GM13976 (cell line): Measurements from ENCODE around the gene SRCIN1.

Source experiments
- DNase-seq: peaks from one replicate; pipeline ENCODE4 v3.0.0; 2012; ENCODE audit warnings: low spot score
- CTCF ChIP-seq: IDR thresholded peaks from 2 replicates; pipeline ENCODE4 v1.5.1; 2012; ENCODE audit warnings: borderline replicate concordance, mild to moderate bottlenecking; ENCODE audit not compliant: insufficient read depth; ENCODE audit errors: extremely low read depth, missing control alignments, control extremely low read depth
- in situ Hi-C: fragments of 300-500 bp; cut with MboI; formaldehyde crosslinking; loops from one replicate; pipeline ENCODE4 v1.12.0; 2022; ENCODE audit warnings: low sequenced_read_pairs, mixed read lengths, inconsistent platforms; ENCODE audit not compliant: unreplicated experiment

SRCIN1 gene

GRCh38 chr17:38598536-38598935 is 7.2 kb downstream of the SRCIN1 start:
- in situ Hi-C loops, result no loop called here
- no peak for TF ChIP-seq CTCF

GRCh38 chr17:38597375-38597774 is 8.4 kb downstream of the SRCIN1 start:
- DNase-seq, result no peak
- in situ Hi-C loops, result no loop called here
- TF ChIP-seq CTCF, result no peak

More at GRCh38 chr17:38598536-38598935, 7.2 kb downstream of the SRCIN1 start:
- DNase-seq, result peak; percentile 64

- DNase-seq, result no peak
- in situ Hi-C loops, result no loop called here
- TF ChIP-seq CTCF, result no peak
These were observed 9.1 kb downstream of the SRCIN1 start for GRCh38 chr17:38596651-38597050.

- in situ Hi-C loops, result no loop called here
- no peak for DNase-seq
- no peak for TF ChIP-seq CTCF
These were observed 9.9 kb downstream of the SRCIN1 start for GRCh38 chr17:38595892-38596291.

- no peak for DNase-seq
- in situ Hi-C loops, result no loop called here
- TF ChIP-seq CTCF, result no peak
These were observed 11.6 kb downstream of the SRCIN1 start for GRCh38 chr17:38594152-38594551.

GRCh38 chr17:38592487-38592886 is 13.3 kb downstream of the SRCIN1 start:
- in situ Hi-C loops, result no loop called here
- no peak for DNase-seq
- TF ChIP-seq CTCF, result no peak

GRCh38 chr17:38591759-38592241 is 14.0 kb downstream of the SRCIN1 start:
- no peak for TF ChIP-seq CTCF
- in situ Hi-C loops, result no loop called here
- no peak for DNase-seq
